HEK293 (cell line): Measurements from ENCODE around the gene ZBTB4.

Experiments used
- CTCF ChIA-PET: fragments of 350-600 bp; formaldehyde crosslinking; extraction: SDS; loops from one replicate; lab custom pipeline; 2021; ENCODE audit warnings: antibody characterized with exemption; lab: Yijun Ruan, JAX
- POLR2A ChIA-PET: fragments of 300-600 bp; formaldehyde crosslinking; extraction: SDS; loops from one replicate; lab custom pipeline; 2020; ENCODE audit warnings: antibody characterized with exemption, inconsistent platforms; lab: Yijun Ruan, JAX
- H3K27ac ChIP-seq: fragments of 200-500 bp; sonication (Bioruptor generic); 2 replicates; pipeline ENCODE4 v1.5.1; 2014; ENCODE audit warnings: low read depth, low read length, control low read depth, inconsistent platforms; ENCODE audit errors: extremely low read depth
- H3K36me3 ChIP-seq, 2 experiments: fragments of 200-500 bp in 1 of 2; sonication (Bioruptor generic) in 1 of 2; 1 replicate in 1 of 2; 2 replicates in 1 of 2; pipeline ENCODE4 v1.5.1; 2014 to 2017; ENCODE audit warnings: inconsistent platforms in 2 of 2, low read length in 2 of 2; ENCODE audit not compliant: control insufficient read depth in 2 of 2, insufficient read depth in 1 of 2
- H3K4me1 ChIP-seq: fragments of 200-500 bp; sonication (Bioruptor generic); 2 replicates; pipeline ENCODE4 v1.5.1; 2014; ENCODE audit warnings: mild to moderate bottlenecking, low read length, inconsistent platforms; ENCODE audit not compliant: control insufficient read depth, insufficient read depth
- H3K4me3 ChIP-seq: 2 replicates; pipeline ENCODE4 v1.5.1; 2011; ENCODE audit warnings: low read depth, mild to moderate bottlenecking, control low read depth, low read length, moderate library complexity
- H3K9me3 ChIP-seq: fragments of 200-500 bp; sonication (Bioruptor generic); 2 replicates; pipeline ENCODE4 v1.5.1; 2014; ENCODE audit warnings: low read depth, low read length, inconsistent platforms; ENCODE audit not compliant: control insufficient read depth, insufficient read depth
- EGR2 ChIP-seq: fragments of 450-650 bp; formaldehyde crosslinking; IDR thresholded peaks from 2 replicates; pipeline ENCODE4 v1.5.1; 2016; ENCODE audit warnings: low read depth, missing biosample characterization, missing genetic modification characterization
- HIC1 ChIP-seq: fragments of 450-650 bp; formaldehyde crosslinking; IDR thresholded peaks from 2 replicates; pipeline ENCODE4 v1.5.1; 2016; ENCODE audit warnings: missing biosample characterization, missing genetic modification characterization
- PRDM10 ChIP-seq: fragments of 450-650 bp; formaldehyde crosslinking; IDR thresholded peaks from 2 replicates; pipeline ENCODE4 v1.5.1; 2016; ENCODE audit warnings: missing biosample characterization, missing genetic modification characterization
- PRDM2 ChIP-seq: fragments of 450-650 bp; formaldehyde crosslinking; IDR thresholded peaks from 2 replicates; pipeline ENCODE4 v1.5.1; 2016; ENCODE audit warnings: missing biosample characterization, missing genetic modification characterization, borderline replicate concordance
- ZBTB26 ChIP-seq: fragments of 450-650 bp; formaldehyde crosslinking; optimal IDR thresholded peaks from 2 replicates; pipeline ENCODE3; 2016; ENCODE audit warnings: missing biosample characterization, mild to moderate bottlenecking, missing genetic modification characterization
- ZFHX2 ChIP-seq: fragments of 450-650 bp; formaldehyde crosslinking; conservative IDR thresholded peaks from 2 replicates; pipeline ENCODE4 v1.5.1; 2016; ENCODE audit warnings: missing biosample characterization, missing genetic modification characterization
- ZNF146 ChIP-seq: fragments of 450-650 bp; formaldehyde crosslinking; IDR thresholded peaks from 2 replicates; pipeline ENCODE4 v1.5.1; 2016; ENCODE audit warnings: missing biosample characterization, missing genetic modification characterization
- ZNF16 ChIP-seq: fragments of 450-650 bp; formaldehyde crosslinking; IDR thresholded peaks from 2 replicates; pipeline ENCODE4 v1.5.1; 2016; ENCODE audit warnings: low read depth, missing biosample characterization, missing genetic modification characterization
- ZNF223 ChIP-seq: fragments of 450-650 bp; formaldehyde crosslinking; IDR thresholded peaks from 2 replicates; pipeline ENCODE4 v1.5.1; 2016; ENCODE audit warnings: missing biosample characterization, missing genetic modification characterization
- ZNF530 ChIP-seq: fragments of 450-650 bp; formaldehyde crosslinking; IDR thresholded peaks from 2 replicates; pipeline ENCODE4 v1.5.1; 2016; ENCODE audit warnings: low read depth, missing biosample characterization, missing genetic modification characterization
- ZNF544 ChIP-seq: fragments of 450-650 bp; formaldehyde crosslinking; IDR thresholded peaks from 2 replicates; pipeline ENCODE4 v1.5.0; 2017; ENCODE audit warnings: missing biosample characterization, missing genetic modification characterization
- TF ChIP-seq, protein P1 (sequence below): fragments of 450-650 bp; formaldehyde crosslinking; IDR thresholded peaks from 2 replicates; pipeline ENCODE4 v1.5.1; 2016; ENCODE audit warnings: missing biosample characterization, missing genetic modification characterization

ZBTB4 gene

DNA sequence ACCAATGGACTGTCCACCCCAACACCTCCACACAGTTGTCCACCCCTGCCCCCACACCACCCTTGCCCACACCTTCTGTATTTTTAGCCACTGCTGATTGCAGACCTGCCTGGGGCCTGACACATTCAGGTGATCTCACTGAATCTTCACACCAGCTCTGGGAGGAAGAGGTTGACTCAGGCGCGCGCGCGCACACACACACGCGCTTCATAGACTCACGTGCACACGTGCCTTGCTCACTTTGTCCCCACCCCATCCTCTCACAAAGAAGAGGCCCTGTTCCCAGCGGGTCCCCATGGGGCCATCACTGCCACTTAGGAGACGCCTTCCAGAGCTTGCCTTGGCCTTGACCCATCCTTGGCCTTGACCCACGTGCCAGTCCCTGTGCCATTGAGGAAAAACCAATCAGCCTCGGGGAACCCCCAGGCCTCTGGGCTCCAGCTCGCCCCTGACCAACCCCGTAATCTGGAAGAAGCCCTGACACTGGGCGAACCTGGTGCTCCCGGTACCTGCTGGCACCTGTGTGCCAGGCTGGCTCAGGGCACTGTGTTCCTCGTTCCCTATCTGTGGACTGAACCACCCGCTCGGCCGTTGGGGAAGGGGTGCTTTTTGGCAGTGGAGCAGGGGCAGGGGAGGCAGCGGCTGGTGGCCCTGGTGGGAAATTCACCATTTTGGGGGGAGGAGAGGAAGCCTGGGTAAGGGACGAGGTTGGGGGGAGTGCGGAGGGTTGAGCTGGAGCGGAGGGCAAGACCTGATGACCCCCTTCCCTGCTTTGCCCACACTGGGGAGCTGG lies 68.6 kb downstream of the ZBTB4 start:
- ChIA-PET POLR2A (interaction anchor here (1.0 kb wide), 1 partner anchor 13 kb away, joined by 6 read pairs; no protein-coding TSS in a partner anchor), CTCF (interaction anchor here (0.6 to 1.2 kb wide), 3 partner anchors 13 to 55 kb away, joined by 3 to 4 read pairs (median 4); no protein-coding TSS in a partner anchor)
- H3K36me3 ChIP-seq: peaks cover 3 to 47% of the 10 kb centered on the region in 2 experiments
- H3K4me3 ChIP-seq: no peak overlapping the region
- no peaks in the 10 kb centered on the region for H3K4me1 ChIP-seq
- H3K27ac ChIP-seq: no peak overlapping the region
- no peaks in the 10 kb centered on the region for H3K9me3 ChIP-seq
- no peak for TF ChIP-seq ZNF544 (tag by site-specific recombination)
- peak; percentile 91 for TF ChIP-seq PRDM10 (tag by site-specific recombination)
- no peak for TF ChIP-seq ZNF530 (tag by site-specific recombination)
- no peak for TF ChIP-seq ZNF223 (tag by site-specific recombination)
- TF ChIP-seq ZNF16 (tag by site-specific recombination): no peak
- TF ChIP-seq HIC1 (tag by site-specific recombination): peak; percentile 63; the same call in 1 of the 2 replicates
- 0 out of 2 replicates have a peak, but pooled peaks have one; percentile 25 for TF ChIP-seq ZFHX2 (tag by site-specific recombination)
- TF ChIP-seq EGR2 (tag by site-specific recombination): peak; percentile 48
- TF ChIP-seq PRDM2: no peak
- TF ChIP-seq ZNF146 (tag by site-specific recombination): no peak
- peak; percentile 9 for TF ChIP-seq ZBTB26
- TF ChIP-seq, protein P1, sequence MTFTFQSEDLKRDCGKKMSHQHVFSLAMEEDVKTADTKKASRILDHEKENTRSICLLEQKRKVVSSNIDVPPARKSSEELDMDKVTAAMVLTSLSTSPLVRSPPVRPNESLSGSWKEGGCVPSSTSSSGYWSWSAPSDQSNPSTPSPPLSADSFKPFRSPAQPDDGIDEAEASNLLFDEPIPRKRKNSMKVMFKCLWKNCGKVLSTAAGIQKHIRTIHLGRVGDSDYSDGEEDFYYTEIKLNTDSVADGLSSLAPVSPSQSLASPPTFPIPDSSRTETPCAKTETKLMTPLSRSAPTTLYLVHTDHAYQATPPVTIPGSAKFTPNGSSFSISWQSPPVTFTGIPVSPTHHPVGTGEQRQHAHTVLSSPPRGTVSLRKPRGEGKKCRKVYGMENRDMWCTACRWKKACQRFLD (tag by site-specific recombination): no peak
